MM.1S (cell line): ENCODE measurements around the gene ANKRD13B.

Source experiments
- DNase-seq: peaks from one replicate; pipeline ENCODE4 v3.0.0-alpha.2; 2015
- H2AFZ ChIP-seq: fragments of 300-600 bp; sonication (generic); 2 replicates; pipeline ENCODE4 v1.6.0; 2016; ENCODE audit warnings: antibody characterized with exemption, low read length
- H3F3A ChIP-seq: fragments of 300-600 bp; sonication (generic); 2 replicates; pipeline ENCODE4 v1.6.1; 2016; ENCODE audit warnings: mild to moderate bottlenecking, antibody characterized with exemption, low read length, moderate library complexity, mixed read lengths; ENCODE audit not compliant: insufficient read depth
- H3K27ac ChIP-seq: fragments of 300-600 bp; sonication (generic); 2 replicates; pipeline ENCODE4 v1.5.1; 2016; ENCODE audit warnings: mild to moderate bottlenecking, low read length
- H3K27me3 ChIP-seq: fragments of 300-600 bp; sonication (generic); replicated peaks from 2 replicates; pipeline ENCODE4 v1.6.0; 2016; ENCODE audit warnings: low read length; ENCODE audit not compliant: insufficient read depth
- H3K36me3 ChIP-seq: fragments of 300-600 bp; sonication (generic); replicated peaks from 2 replicates; pipeline ENCODE4 v1.6.1; 2016; ENCODE audit warnings: mild to moderate bottlenecking, low read length, mixed read lengths; ENCODE audit not compliant: insufficient read depth
- H3K4me1 ChIP-seq: fragments of 300-600 bp; sonication (generic); 2 replicates; pipeline ENCODE4 v1.6.1; 2016; ENCODE audit warnings: low read length, mixed read lengths
- H3K4me2 ChIP-seq: fragments of 300-600 bp; sonication (generic); 2 replicates; pipeline ENCODE4 v1.6.0; 2016; ENCODE audit warnings: low read depth, low read length
- H3K4me3 ChIP-seq: fragments of 300-600 bp; sonication (generic); 2 replicates; pipeline ENCODE4 v1.5.1; 2016; ENCODE audit warnings: low read length, mixed read lengths
- H3K79me2 ChIP-seq: fragments of 300-600 bp; sonication (generic); 2 replicates; pipeline ENCODE4 v1.6.1; 2016; ENCODE audit warnings: mixed run types, low read length, mixed read lengths
- H3K9ac ChIP-seq: fragments of 300-600 bp; sonication (generic); 2 replicates; pipeline ENCODE4 v1.6.1; 2016; ENCODE audit warnings: low read length, mixed read lengths
- H3K9me2 ChIP-seq: fragments of 300-600 bp; sonication (generic); replicated peaks from 2 replicates; pipeline ENCODE4 v1.6.1; 2016; ENCODE audit warnings: mild to moderate bottlenecking, low read length, mixed read lengths; ENCODE audit not compliant: insufficient read depth
- H3K9me3 ChIP-seq: fragments of 300-600 bp; sonication (generic); replicated peaks from 2 replicates; pipeline ENCODE4 v1.6.1; 2016; ENCODE audit warnings: mild to moderate bottlenecking, low read length, mixed read lengths; ENCODE audit not compliant: insufficient read depth
- H4K20me1 ChIP-seq: fragments of 300-600 bp; sonication (generic); 2 replicates; pipeline ENCODE4 v1.6.1; 2016; ENCODE audit warnings: mild to moderate bottlenecking, low read length, moderate library complexity, mixed read lengths; ENCODE audit not compliant: insufficient read depth
- EZH2 ChIP-seq: fragments of 300-600 bp; sonication (generic); optimal IDR thresholded peaks from 2 replicates; pipeline ENCODE3; 2017; ENCODE audit warnings: low read depth, mild to moderate bottlenecking, antibody characterized with exemption, low read length, mixed read lengths
- EZH2phosphoT487 ChIP-seq: fragments of 300-600 bp; sonication (generic); IDR thresholded peaks from 2 replicates; pipeline ENCODE4 v1.6.1; 2018; ENCODE audit warnings: antibody characterized with exemption, low read length
- TF ChIP-seq, protein P1 (sequence below): fragments of 300-600 bp; sonication (generic); IDR thresholded peaks from 2 replicates; pipeline ENCODE4 v1.5.1; 2016; ENCODE audit warnings: antibody characterized with exemption, low read length, mixed read lengths

The ANKRD13B gene

GRCh38 chr17:29560316-29560715, 32.6 kb upstream of the ANKRD13B start:
- TF ChIP-seq EZH2phosphoT487 (no peak), EZH2 (no peak)
- TF ChIP-seq, protein P1, sequence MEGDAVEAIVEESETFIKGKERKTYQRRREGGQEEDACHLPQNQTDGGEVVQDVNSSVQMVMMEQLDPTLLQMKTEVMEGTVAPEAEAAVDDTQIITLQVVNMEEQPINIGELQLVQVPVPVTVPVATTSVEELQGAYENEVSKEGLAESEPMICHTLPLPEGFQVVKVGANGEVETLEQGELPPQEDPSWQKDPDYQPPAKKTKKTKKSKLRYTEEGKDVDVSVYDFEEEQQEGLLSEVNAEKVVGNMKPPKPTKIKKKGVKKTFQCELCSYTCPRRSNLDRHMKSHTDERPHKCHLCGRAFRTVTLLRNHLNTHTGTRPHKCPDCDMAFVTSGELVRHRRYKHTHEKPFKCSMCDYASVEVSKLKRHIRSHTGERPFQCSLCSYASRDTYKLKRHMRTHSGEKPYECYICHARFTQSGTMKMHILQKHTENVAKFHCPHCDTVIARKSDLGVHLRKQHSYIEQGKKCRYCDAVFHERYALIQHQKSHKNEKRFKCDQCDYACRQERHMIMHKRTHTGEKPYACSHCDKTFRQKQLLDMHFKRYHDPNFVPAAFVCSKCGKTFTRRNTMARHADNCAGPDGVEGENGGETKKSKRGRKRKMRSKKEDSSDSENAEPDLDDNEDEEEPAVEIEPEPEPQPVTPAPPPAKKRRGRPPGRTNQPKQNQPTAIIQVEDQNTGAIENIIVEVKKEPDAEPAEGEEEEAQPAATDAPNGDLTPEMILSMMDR = no peak
- Histone ChIP-seq H3K4me2 (peak overlapping the region; percentile 23), H3K9me3 (no peaks in the 10 kb centered on the region), H3K79me2 (peaks cover 14% of the 10 kb centered on the region), H2AFZ (no peak overlapping the region), H3K9ac (no peak overlapping the region; the same call in 1 of the 2 replicates), H3K4me3 (peak overlapping the region; percentile 6; the same call in 1 of the 2 replicates), H3K27me3 (no peaks in the 10 kb centered on the region), H3F3A (peaks cover 12% of the 10 kb centered on the region; the same call in 1 of the 2 replicates), H4K20me1 (no peaks in the 10 kb centered on the region), H3K36me3 (no peaks in the 10 kb centered on the region), H3K9me2 (no peaks in the 10 kb centered on the region), H3K27ac (peak overlapping the region; percentile 8; the same call in 1 of the 2 replicates), H3K4me1 (peaks cover 15% of the 10 kb centered on the region)
- peak; percentile 11 for DNase-seq

GRCh38 chr17:29561554-29562517, 31.1 kb upstream of the ANKRD13B start:
- H3K9ac ChIP-seq = no peak overlapping the region
- no peaks in the 10 kb centered on the region for H4K20me1 ChIP-seq
- no peak overlapping the region for H3K4me2 ChIP-seq
- no peak overlapping the region for H3K27ac ChIP-seq
- H3K27me3 ChIP-seq = no peaks in the 10 kb centered on the region
- no peak overlapping the region for H2AFZ ChIP-seq
- no peak for DNase-seq
- H3K4me1 ChIP-seq = peaks cover 15% of the 10 kb centered on the region
- H3K4me3 ChIP-seq = no peak overlapping the region
- no peaks in the 10 kb centered on the region for H3K36me3 ChIP-seq
- H3K9me3 ChIP-seq = no peaks in the 10 kb centered on the region
- no peaks in the 10 kb centered on the region for H3K9me2 ChIP-seq
- no peak for TF ChIP-seq EZH2phosphoT487
- no peak for TF ChIP-seq EZH2
- TF ChIP-seq, protein P1 = no peak
- H3F3A ChIP-seq = peaks cover 26% of the 10 kb centered on the region
- peaks cover 14% of the 10 kb centered on the region for H3K79me2 ChIP-seq

DNA sequence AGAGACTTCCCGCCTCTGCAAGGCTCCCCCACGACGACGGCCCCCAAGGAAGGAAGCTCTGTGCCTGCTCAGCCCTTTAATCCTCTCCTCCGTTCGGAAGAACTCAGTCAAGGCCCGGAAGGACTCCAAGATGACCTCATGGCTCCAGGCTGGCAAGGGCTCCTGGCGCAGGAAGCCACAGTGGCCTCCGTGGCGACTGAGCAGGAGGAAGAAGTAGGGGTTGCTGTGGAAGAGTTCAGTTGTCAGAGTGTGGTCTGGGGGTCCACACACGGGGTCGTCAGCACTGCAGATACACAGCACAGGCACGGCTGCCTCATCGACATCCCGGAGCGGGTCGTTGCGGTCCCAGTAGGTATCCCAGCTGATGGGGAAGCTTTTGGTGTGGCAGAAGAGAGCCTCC, 30.3 kb upstream of the ANKRD13B start:
- Histone ChIP-seq H3K27me3 (no peaks in the 10 kb centered on the region), H3K9me2 (no peaks in the 10 kb centered on the region), H3K4me2 (no peak overlapping the region), H3K36me3 (no peaks in the 10 kb centered on the region), H4K20me1 (no peaks in the 10 kb centered on the region), H3K27ac (no peak overlapping the region), H3K9ac (no peak overlapping the region), H3K4me3 (no peak overlapping the region), H3K4me1 (peaks cover 15% of the 10 kb centered on the region), H3K9me3 (no peaks in the 10 kb centered on the region), H2AFZ (no peak overlapping the region), H3K79me2 (peaks cover 14% of the 10 kb centered on the region), H3F3A (peaks cover 33% of the 10 kb centered on the region)
- no peak for DNase-seq
- TF ChIP-seq, protein P1 = no peak
- TF ChIP-seq EZH2phosphoT487 (no peak), EZH2 (no peak)
